ENCODE measurements around the gene LTK.

DNA sequence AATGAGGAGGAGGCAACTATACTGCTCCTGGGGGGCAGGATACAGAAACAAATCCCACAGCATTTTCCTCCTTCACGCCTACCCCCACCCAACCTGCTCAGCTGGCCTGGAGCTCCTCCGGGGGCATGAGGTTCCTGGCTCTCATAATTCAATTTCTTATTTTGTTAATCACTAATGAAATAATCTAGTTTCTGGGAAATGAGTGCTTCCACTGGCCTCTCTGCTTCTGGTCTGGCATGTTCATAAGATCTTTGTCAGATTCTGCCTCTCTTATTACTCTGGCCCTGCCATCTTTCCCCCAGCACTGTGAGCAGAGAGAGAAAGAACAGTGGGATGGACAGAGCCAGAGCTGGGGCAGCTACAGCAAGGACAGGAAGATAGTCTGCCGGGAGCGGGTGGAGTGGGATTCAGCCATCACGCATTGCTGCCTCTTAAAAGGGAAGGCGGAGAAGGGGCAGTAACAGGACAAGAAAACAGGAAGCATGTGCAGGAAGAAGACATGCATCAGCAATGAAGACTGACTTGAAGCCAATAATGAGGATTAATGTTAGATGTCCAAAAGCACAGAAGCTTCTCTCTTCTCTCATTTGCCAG, 16.8 kb upstream of the LTK start:
- TF ChIP-seq CTCF (IDR thresholded peaks at IDR 0.05; ENCODE audit: low read length) (no peak), EZH2phosphoT487 (IDR thresholded peaks at IDR 0.05; ENCODE audit: low read length) (no peak), EZH2 (optimal IDR thresholded peaks at IDR 0.05; ENCODE audit: low read depth, low read length) (no peak)

Measured in MM.1S (cell line).